Stimulated activated CD8-positive, alpha-beta memory T cell treated with anti-CD3 and anti-CD28 coated beads, Interleukin-4, amount 100 ng/mL, for 1 hour (primary cell): Measurements from ENCODE around the gene AREG.

Source experiments
- DNase-seq, 2 donors: peaks; one replicate each; pipeline ENCODE4 v3.0.0-alpha.2; 2020; ENCODE audit warnings: low read depth in 2 of 2, low spot score in 1 of 2

Gene AREG

DNA sequence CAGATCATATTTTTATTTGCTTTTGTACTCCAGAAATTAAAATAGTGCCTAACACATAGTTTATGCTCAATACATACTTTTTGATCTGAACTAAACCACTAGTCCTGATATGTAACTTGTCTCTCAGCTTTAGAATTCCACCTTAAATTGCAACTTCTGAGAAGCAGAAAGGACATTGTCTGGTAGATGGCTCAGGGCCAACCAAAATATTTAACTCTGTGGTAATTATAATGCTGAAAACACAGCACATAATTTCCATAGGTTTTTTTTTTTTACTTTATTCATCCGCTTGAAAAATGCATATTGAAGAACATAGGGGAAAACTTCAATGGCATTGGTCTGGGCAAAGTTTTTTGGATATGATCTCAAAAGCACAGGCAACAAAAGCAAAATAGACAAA lies 59.3 kb downstream of the AREG start:
- DNase-seq = no peak
